Activated CD4-positive, CD25-positive, alpha-beta regulatory T cell treated with anti-CD3 and anti-CD28 coated beads, Interleukin-2, amount 50 U/mL, for 16 hours (primary cell): ENCODE data around the gene STK17B.

ENCODE experiments used
- DNase-seq: peaks from one replicate; pipeline ENCODE4 v3.0.0-alpha.2; 2020; ENCODE audit warnings: low read depth, low spot score

Gene STK17B

GRCh38 chr2:196159221-196159892 lies 12.0 kb downstream of the STK17B start:
- no peak for DNase-seq

DNA sequence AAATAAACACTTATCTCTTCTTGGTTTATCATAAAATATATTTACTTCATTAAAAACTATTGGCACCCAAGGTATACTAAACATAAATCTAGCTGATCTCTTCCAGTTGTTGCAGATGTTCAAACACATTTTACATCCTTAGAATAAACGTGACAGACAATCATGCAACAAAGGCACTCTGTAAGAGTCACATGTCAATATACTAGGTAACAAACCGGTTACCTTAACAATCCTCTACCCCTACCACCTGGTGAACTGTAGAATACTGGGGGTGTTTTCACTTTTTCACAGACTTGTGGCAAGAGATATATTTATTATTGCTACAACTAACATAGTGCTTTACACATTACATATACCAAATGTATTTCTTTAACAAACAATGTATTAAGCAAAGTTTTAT lies 15.8 kb downstream of the STK17B start:
- no peak for DNase-seq

GRCh38 chr2:196153480-196153879 lies 17.9 kb downstream of the STK17B start:
- DNase-seq, result no peak

DNA sequence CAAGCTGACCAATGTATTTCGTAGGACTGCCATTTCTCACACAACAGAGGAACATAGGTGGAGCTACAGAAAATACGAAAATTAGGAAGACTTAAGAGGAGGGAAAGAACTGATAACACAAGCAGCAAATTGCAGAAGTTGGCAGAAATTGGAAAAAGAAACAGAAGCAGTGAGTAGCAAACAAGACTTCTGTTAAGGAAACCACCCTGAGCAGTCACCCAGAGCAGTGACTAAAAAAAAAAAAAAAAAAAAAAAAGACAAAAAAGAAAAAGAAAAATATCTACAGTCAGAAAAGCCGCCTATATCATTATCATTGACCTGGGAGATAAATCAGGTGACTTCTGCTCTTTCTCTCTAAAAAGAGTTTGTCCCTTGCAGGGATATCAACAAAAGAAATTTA lies 21.4 kb downstream of the STK17B start:
- DNase-seq, result no peak

DNA sequence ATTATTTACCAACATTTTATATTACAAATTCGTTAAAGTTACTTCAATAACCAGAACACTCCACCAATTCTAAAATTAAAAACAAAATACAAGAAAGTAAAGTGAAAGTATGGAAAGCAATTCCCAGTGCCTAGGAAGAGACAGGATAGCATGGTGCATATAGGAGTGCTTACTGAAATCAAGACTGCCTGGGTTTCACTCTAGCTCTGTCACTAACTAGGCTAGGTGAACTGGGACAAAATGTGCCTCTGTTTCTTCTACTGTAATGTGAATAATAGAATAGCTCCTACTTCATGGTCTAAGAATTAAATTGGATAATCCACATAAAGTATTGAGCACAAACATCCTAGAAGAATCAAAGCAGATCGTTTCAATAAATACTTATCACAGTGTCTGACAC lies 22.6 kb downstream of the STK17B start:
- DNase-seq, result no peak

- DNase-seq, result no peak
Measured at GRCh38 chr2:196145256-196145655, 26.1 kb downstream of the STK17B start.

GRCh38 chr2:196144513-196145126 lies 26.8 kb downstream of the STK17B start:
- no peak for DNase-seq

GRCh38 chr2:196143730-196144131 lies 27.6 kb downstream of the STK17B start:
- no peak for DNase-seq

GRCh38 chr2:196142825-196143224 lies 28.6 kb downstream of the STK17B start:
- no peak for DNase-seq

- no peak for DNase-seq
Measured at GRCh38 chr2:196140213-196140612, 31.2 kb downstream of the STK17B start.

- no peak for DNase-seq
Measured at GRCh38 chr2:196137271-196137670, 34.1 kb downstream of the STK17B start.

DNA sequence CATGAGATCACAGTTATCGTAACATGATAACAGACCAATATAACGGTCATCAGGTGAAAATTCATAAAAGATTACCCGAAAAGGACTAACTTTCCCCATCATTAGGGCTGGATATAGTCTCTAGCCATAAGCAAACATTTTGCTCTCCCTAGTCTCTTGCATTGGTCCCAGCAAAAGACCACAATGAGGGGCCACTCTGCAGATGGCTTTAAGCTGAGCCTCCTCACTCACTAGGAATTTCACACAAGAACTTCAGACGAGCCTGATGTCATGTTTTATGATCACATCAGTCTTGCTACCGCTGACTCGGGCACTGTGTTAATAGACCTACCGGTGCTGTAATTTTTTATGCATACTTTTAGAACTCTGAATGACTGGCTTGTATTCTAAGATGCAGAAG lies 35.2 kb downstream of the STK17B start:
- DNase-seq, result no peak

- peak; percentile 20 for DNase-seq
Measured at GRCh38 chr2:196131949-196132925, 39.1 kb downstream of the STK17B start.

DNA sequence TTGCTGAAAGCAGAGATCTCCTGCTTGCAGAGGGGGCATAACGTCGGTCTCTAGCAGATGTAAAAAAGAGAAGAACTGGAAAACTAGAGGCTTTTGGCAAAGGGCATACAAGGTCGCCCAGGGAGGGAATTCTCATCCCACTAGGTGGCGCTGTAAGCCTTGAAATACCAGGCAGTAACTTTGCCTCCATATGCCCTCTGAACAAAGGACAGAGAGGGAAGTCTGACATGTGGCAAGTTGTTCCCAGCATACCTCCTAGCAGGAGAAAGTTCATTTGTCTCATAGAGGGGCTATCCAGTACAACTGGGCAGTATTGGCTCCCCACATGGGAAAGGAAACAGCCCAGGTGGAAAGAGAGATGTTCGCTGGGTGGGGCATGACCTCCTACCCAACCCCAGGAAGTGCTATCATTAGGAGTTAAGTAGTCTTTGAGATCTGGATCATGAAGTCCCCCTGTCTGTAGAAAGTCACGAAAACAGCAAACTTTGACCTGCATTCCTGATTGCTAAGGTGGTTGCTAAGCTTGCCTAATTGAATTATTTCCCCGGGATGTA lies 39.9 kb downstream of the STK17B start:
- peak; percentile 37 for DNase-seq

GRCh38 chr2:196130039-196130825 lies 41.1 kb downstream of the STK17B start:
- DNase-seq, result no peak

GRCh38 chr2:196128749-196129148 lies 42.6 kb downstream of the STK17B start:
- no peak for DNase-seq

DNA sequence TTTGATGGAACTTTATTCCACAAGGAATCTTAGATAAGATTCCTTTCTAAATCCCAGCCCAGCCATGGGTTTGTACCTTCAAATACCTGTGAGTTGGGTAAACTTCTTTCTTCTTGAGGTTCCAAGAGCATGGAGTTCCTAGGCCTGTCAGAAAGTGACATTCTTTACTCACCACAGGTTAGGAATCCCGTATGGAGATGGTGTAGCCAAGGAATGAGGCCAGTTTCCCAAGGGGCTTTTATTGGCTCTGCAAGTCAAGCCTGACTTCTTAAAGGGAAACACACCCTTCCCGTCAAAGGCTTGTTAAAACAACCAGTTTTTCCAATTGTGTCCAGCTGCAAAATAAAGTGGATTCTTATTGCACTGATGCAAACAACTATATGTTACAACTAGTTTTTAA lies 45.8 kb downstream of the STK17B start:
- no peak for DNase-seq

- no peak for DNase-seq
Measured at GRCh38 chr2:196123679-196124373, 47.6 kb downstream of the STK17B start.

GRCh38 chr2:196119926-196120325 lies 51.5 kb downstream of the STK17B start:
- DNase-seq, result no peak

GRCh38 chr2:196117214-196117705 lies 54.1 kb downstream of the STK17B start:
- no peak for DNase-seq
